GM12878 (cell line): ENCODE results near the gene MED13L. TPM values are rescaled to one million over a fixed set of nuclear protein-coding genes. Genes with fewer than 3 reads are reported as not detected.

Source experiments
- ATAC-seq: fragments of 200-7000 bp; cut with Tn5 transposase; 3 replicates; pipeline ENCODE4 v1.9.1; 2020; ENCODE audit warnings: mild to moderate bottlenecking, moderate library complexity
- BruUV-seq: library from RNA; stranded (reverse); fragments of 400-500 nt; replicated peaks from 2 replicates; lab custom pipeline; 2021; lab: Mats Ljungman, UMichigan
- CTCF ChIA-PET: fragments of 300-600 bp; sonication (Branson Sonifier 250); formaldehyde crosslinking; extraction: SDS; loops from one replicate; lab custom pipeline; 2021; ENCODE audit warnings: inconsistent platforms; lab: Yijun Ruan, JAX
- POLR2A ChIA-PET: fragments of 350-600 bp; formaldehyde crosslinking; extraction: SDS; loops from one replicate; lab custom pipeline; 2021; ENCODE audit warnings: inconsistent platforms; lab: Charles Lee
- RAD21 ChIA-PET: fragments of 300-600 bp; sonication (Branson Sonifier 250); formaldehyde crosslinking; loops from one replicate; lab custom pipeline; 2023; ENCODE audit warnings: antibody characterized with exemption; ENCODE audit not compliant: unreplicated experiment; lab: Charles Lee
- SMC1A ChIA-PET: fragments of 300-600 bp; sonication (Branson Sonifier 250); formaldehyde crosslinking; loops from one replicate; lab custom pipeline; 2023; ENCODE audit not compliant: unreplicated experiment, uncharacterized antibody; lab: Charles Lee
- DNase-seq: peaks from one replicate; pipeline ENCODE4 v3.0.0-alpha.2; 2011; ENCODE audit warnings: low read depth, low spot score
- FAIRE-seq: peaks from 3 replicates; lab custom pipeline; 2011; peaks lifted over from hg19 to GRCh38; lab: Jason Lieb, UNC
- H2AFZ ChIP-seq: 2 replicates; pipeline ENCODE4 v1.6.0; 2011; ENCODE audit warnings: low read depth, low read length, control low read depth; ENCODE audit not compliant: control insufficient read depth
- H3K27ac ChIP-seq: 2 replicates; pipeline ENCODE4 v1.5.1; 2011; ENCODE audit warnings: control low read depth; ENCODE audit not compliant: control insufficient read depth, insufficient read depth
- H3K27me3 ChIP-seq, 2 experiments: replicated peaks in 1 of 2; 2 replicates each; pipeline versions ENCODE4 v1.6.0 to v1.6.1; 2011; ENCODE audit warnings: low read length in 1 of 2; ENCODE audit not compliant: control insufficient read depth in 2 of 2, insufficient read depth in 2 of 2
- H3K36me3 ChIP-seq, 2 experiments: 2 replicates each; pipeline ENCODE4 v1.5.1; 2011; ENCODE audit warnings: low read length in 1 of 2; ENCODE audit not compliant: control insufficient read depth in 2 of 2, insufficient read depth in 2 of 2
- H3K4me1 ChIP-seq: 2 replicates; pipeline ENCODE4 v1.6.1; 2011; ENCODE audit warnings: mild to moderate bottlenecking, low read length, moderate library complexity, mixed read lengths; ENCODE audit not compliant: control insufficient read depth, insufficient read depth
- H3K4me2 ChIP-seq: 2 replicates; pipeline ENCODE4 v1.6.0; 2011; ENCODE audit warnings: control low read depth; ENCODE audit not compliant: control insufficient read depth, insufficient read depth
- H3K4me3 ChIP-seq: fragments of 200-600 bp; sonication (generic); 2 replicates; pipeline ENCODE4 v1.5.1; 2016
- H3K79me2 ChIP-seq: 2 replicates; pipeline ENCODE4 v1.6.0; 2011; ENCODE audit warnings: low read length; ENCODE audit not compliant: control insufficient read depth, insufficient read depth
- H3K9ac ChIP-seq: 2 replicates; pipeline ENCODE4 v1.8.0; 2011; ENCODE audit warnings: low read length, control low read depth, mixed read lengths; ENCODE audit not compliant: control insufficient read depth, insufficient read depth
- H3K9me3 ChIP-seq: replicated peaks from 3 replicates; pipeline ENCODE4 v1.5.1; 2011; ENCODE audit warnings: mild to moderate bottlenecking, low read length; ENCODE audit not compliant: control insufficient read depth, insufficient read depth
- H4K20me1 ChIP-seq: 2 replicates; pipeline ENCODE4 v1.6.0; 2011; ENCODE audit not compliant: control insufficient read depth, insufficient read depth
- BCLAF1 ChIP-seq: fragments of 450-650 bp; IDR thresholded peaks from 2 replicates; pipeline ENCODE4 v1.6.1; 2017; ENCODE audit warnings: antibody characterized with exemption, mild to moderate bottlenecking, moderate library complexity
- CHD1 ChIP-seq: IDR thresholded peaks from 2 replicates; pipeline ENCODE4 v1.6.1; 2012; ENCODE audit warnings: low read depth, low read length, improper control_type of control experiment
- CREM ChIP-seq: IDR thresholded peaks from 2 replicates; pipeline ENCODE4 v1.6.1; 2014; ENCODE audit warnings: antibody characterized with exemption, low read depth
- EGR1 ChIP-seq, 2 experiments: IDR thresholded peaks; 1 replicate in 1 of 2; 2 replicates in 1 of 2; pipeline ENCODE4 v1.6.1; 2011 to 2012; ENCODE audit warnings: low read depth in 2 of 2, low read length in 2 of 2, borderline replicate concordance in 1 of 2, mild to moderate bottlenecking in 1 of 2, moderate library complexity in 1 of 2
- HSF1 ChIP-seq: fragments of 150-350 bp; IDR thresholded peaks from 2 replicates; pipeline ENCODE4 v1.6.1; 2014; ENCODE audit warnings: mild to moderate bottlenecking, low read depth, low read length
- MEF2B ChIP-seq: fragments of 450-650 bp; IDR thresholded peaks from 2 replicates; pipeline ENCODE4 v1.6.1; 2018; ENCODE audit warnings: mild to moderate bottlenecking, moderate library complexity; ENCODE audit not compliant: partially characterized antibody, poor library complexity, severe bottlenecking
- RAD51 ChIP-seq: fragments of 450-650 bp; IDR thresholded peaks from 2 replicates; pipeline ENCODE4 v1.6.1; 2016; ENCODE audit warnings: moderate library complexity, mild to moderate bottlenecking, inconsistent platforms
- SMAD5 ChIP-seq: IDR thresholded peaks from 2 replicates; pipeline ENCODE4 v1.6.1; 2016; ENCODE audit warnings: antibody characterized with exemption, low read depth
- SP1 ChIP-seq: IDR thresholded peaks from one replicate; pipeline ENCODE4 v1.6.1; 2011; ENCODE audit warnings: low read depth, low read length
- TAF1 ChIP-seq: IDR thresholded peaks from 2 replicates; pipeline ENCODE4 v1.6.1; 2011; ENCODE audit warnings: mild to moderate bottlenecking, low read depth, low read length, borderline replicate concordance
- TCF12 ChIP-seq: IDR thresholded peaks from 2 replicates; pipeline ENCODE4 v1.6.1; 2011; ENCODE audit warnings: low read depth, mild to moderate bottlenecking, low read length
- ZNF217 ChIP-seq: fragments of 450-650 bp; IDR thresholded peaks from 2 replicates; pipeline ENCODE4 v1.6.1; 2017; ENCODE audit warnings: antibody characterized with exemption, mild to moderate bottlenecking
- ZNF622 ChIP-seq: fragments of 450-650 bp; IDR thresholded peaks from 2 replicates; pipeline ENCODE4 v1.6.1; 2017; ENCODE audit warnings: mild to moderate bottlenecking, inconsistent platforms
- WGBS: methylation state at CpG from one replicate; pipeline ENCODE4 v1.1.6; 2016; ENCODE audit warnings: low lambda C conversion rate; ENCODE audit not compliant: insufficient replicate concordance, insufficient coverage; ENCODE audit errors: missing lambda C conversion rate; 5-methylcytosine and 5-hydroxymethylcytosine counted together
- in situ Hi-C: fragments of 300-500 bp; cut with MboI; formaldehyde crosslinking; loops from 9 replicates; pipeline ENCODE4 v1.14.3; 2018; ENCODE audit warnings: mixed read lengths
- intact Hi-C: fragments of 100-400 bp; cut with micrococcal nuclease; formaldehyde crosslinking; loops from one replicate; pipeline ENCODE4 v1.14.2; 2022; ENCODE audit not compliant: unreplicated experiment
- polyA plus RNA-seq, 11 experiments: library from polyadenylated mRNA; depleted of rRNA in 4 of 11; unstranded in 6 of 11; stranded (reverse) in 5 of 11; fragments of >200 nt; fragmentation: Nextera tagmentation in 4 of 11; fragmentation: Illumina TruSeq in 1 of 11; extraction: Ambion mirVana in 4 of 11; extraction: Trizol in 1 of 11; gene quantifications; 1 replicate in 1 of 11; 2 replicates in 10 of 11; pipeline versions ENCODE4 v1.2.1 to v1.2.3, GENCODE V29; 2011 to 2016; ENCODE audit warnings: inconsistent platforms in 2 of 11, missing spikeins in 2 of 11, low read depth in 1 of 11
- total RNA-seq, 4 experiments: library from RNA; depleted of rRNA in 3 of 4; stranded (reverse); fragments of >200 nt in 3 of 4; fragmentation: Illumina TruSeq in 1 of 4; extraction: Trizol in 1 of 4; gene quantifications; 2 replicates each; pipeline versions ENCODE4 v1.2.1 to v1.2.3, GENCODE V29; 2013 to 2021
- TF ChIP-seq, protein P1 (sequence below): IDR thresholded peaks from 2 replicates; pipeline ENCODE4 v1.6.1; 2011; ENCODE audit warnings: borderline replicate concordance, low read depth, mild to moderate bottlenecking, moderate library complexity, mixed read lengths, low read length; ENCODE audit not compliant: insufficient read depth; ENCODE audit errors: extremely low read length
- TF ChIP-seq, protein P2 (sequence below): fragments of 450-650 bp; formaldehyde crosslinking; IDR thresholded peaks from 2 replicates; pipeline ENCODE4 v1.5.0; 2022; ENCODE audit warnings: mild to moderate bottlenecking, missing genetic modification characterization

The MED13L gene
- total and polyA plus RNA-seq, 10 of the 15 experiments (the other 5 are each of a cell fraction or from before 2014, with no cell fraction given) = 3.7 to 30.1 (median 9.1) TPM

GRCh38 chr12:116006141-116006540, 271.4 kb downstream of the MED13L start:
- WGBS = 100% methylated on average over 2 of the region's 2 CpGs
- H3K4me3 ChIP-seq = no peak overlapping the region
- intact Hi-C loops (no loop called here), in situ Hi-C loops (loop anchor here (10.0 kb wide), 1 partner anchor 589 kb away; no protein-coding TSS in a partner anchor)
- POLR2A ChIA-PET = no interaction called here
- TF ChIP-seq TAF1 (no peak), TCF12 (no peak), HSF1 (no peak), SP1 (no peak), ZNF622 (no peak), EGR1 (IDR thresholded peaks at IDR 0.05; ENCODE audit: borderline replicate concordance in 1 of 2, low read depth in 2 of 2, low read length in 2 of 2) (no peak), ZNF217 (no peak), MEF2B (no peak), CHD1 (no peak), RAD51 (no peak), SMAD5 (no peak), CREM (no peak), BCLAF1 (no peak)
- TF ChIP-seq, protein P1, sequence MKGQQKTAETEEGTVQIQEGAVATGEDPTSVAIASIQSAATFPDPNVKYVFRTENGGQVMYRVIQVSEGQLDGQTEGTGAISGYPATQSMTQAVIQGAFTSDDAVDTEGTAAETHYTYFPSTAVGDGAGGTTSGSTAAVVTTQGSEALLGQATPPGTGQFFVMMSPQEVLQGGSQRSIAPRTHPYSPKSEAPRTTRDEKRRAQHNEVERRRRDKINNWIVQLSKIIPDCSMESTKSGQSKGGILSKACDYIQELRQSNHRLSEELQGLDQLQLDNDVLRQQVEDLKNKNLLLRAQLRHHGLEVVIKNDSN = no peak
- TF ChIP-seq, protein P2, sequence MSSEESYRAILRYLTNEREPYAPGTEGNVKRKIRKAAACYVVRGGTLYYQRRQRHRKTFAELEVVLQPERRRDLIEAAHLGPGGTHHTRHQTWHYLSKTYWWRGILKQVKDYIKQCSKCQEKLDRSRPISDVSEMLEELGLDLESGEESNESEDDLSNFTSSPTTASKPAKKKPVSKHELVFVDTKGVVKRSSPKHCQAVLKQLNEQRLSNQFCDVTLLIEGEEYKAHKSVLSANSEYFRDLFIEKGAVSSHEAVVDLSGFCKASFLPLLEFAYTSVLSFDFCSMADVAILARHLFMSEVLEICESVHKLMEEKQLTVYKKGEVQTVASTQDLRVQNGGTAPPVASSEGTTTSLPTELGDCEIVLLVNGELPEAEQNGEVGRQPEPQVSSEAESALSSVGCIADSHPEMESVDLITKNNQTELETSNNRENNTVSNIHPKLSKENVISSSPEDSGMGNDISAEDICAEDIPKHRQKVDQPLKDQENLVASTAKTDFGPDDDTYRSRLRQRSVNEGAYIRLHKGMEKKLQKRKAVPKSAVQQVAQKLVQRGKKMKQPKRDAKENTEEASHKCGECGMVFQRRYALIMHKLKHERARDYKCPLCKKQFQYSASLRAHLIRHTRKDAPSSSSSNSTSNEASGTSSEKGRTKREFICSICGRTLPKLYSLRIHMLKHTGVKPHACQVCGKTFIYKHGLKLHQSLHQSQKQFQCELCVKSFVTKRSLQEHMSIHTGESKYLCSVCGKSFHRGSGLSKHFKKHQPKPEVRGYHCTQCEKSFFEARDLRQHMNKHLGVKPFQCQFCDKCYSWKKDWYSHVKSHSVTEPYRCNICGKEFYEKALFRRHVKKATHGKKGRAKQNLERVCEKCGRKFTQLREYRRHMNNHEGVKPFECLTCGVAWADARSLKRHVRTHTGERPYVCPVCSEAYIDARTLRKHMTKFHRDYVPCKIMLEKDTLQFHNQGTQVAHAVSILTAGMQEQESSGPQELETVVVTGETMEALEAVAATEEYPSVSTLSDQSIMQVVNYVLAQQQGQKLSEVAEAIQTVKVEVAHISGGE (CRISPR knock-in tag) = no peak
- peaks cover 3 to 4% of the 10 kb centered on the region in 2 experiments; a peak in 3 of 4 replicates for H3K36me3 ChIP-seq
- DNase-seq = no peak
- CTCF ChIA-PET = interaction anchor here (1.6 kb wide), 1 partner anchor 8 kb away, joined by 8 read pairs; no protein-coding TSS in a partner anchor
- no TSS peak for BruUV-seq
- no peak for FAIRE-seq
- no peak for ATAC-seq
- no peak overlapping the region for H2AFZ ChIP-seq
- RAD21 ChIA-PET = no interaction called here
- no peaks in the 10 kb centered on the region for H4K20me1 ChIP-seq
- H3K79me2 ChIP-seq = no peaks in the 10 kb centered on the region
- no peaks in the 10 kb centered on the region for H3K4me1 ChIP-seq
- SMC1A ChIA-PET = interaction anchor here (0.5 to 0.9 kb wide), 2 partner anchors 10 to 694 kb away, joined by 3 read pairs; no protein-coding TSS in a partner anchor
- no peak overlapping the region for H3K9ac ChIP-seq
- no peaks in the 10 kb centered on the region for H3K27me3 ChIP-seq
- no peak overlapping the region for H3K27ac ChIP-seq
- no peak overlapping the region for H3K4me2 ChIP-seq
- no peaks in the 10 kb centered on the region for H3K9me3 ChIP-seq
